Measurements from ENCODE around the gene ZBP1.

ZBP1 gene

DNA sequence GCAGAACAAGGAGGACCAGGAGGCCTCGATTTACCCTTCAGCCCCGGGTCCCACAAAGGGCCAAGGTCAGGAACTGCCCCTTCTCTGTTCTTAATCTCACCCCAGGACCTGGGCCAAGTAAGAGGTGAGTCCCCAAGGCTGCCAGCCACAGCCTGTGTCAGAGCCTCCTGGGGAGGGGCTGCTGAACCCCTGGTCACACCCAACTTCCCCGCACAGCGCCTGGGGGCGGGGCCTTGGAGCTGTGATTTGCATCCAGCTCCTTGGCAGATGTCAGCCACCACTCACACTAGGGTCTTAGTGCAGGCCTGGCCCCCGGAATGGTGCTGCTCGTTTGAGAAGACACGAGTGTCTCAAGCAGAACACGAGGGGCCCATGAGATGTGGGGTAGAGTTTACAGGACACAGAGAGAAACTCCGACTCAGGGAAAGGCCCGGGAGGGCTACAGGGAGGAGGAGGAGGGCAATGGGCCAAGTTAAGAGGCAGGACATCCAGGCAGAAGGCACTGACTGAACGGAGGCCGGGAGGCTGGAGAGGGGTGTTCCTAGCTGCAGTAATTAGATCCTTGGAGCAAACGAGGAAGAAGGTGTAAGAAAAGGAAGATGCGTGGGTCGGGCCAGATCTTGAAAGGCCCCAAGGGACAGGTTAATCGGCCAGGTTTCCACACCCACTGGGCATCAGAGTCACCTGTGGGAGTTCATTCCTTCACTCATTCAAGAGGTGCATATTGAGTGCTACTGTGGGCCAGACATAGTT, 26.9 kb downstream of the ZBP1 start:
- Histone ChIP-seq H3K36me3 (ENCODE audit: control insufficient read depth in 4 of 4, insufficient read depth in 4 of 4, low read length in 3 of 4) (no peaks in the 10 kb centered on the region), H3K27ac (ENCODE audit: insufficient read depth in 1 of 2, low read depth in 1 of 2, low read length in 2 of 2, poor library complexity in 1 of 2, severe bottlenecking in 2 of 2) (no peak overlapping the region), H3K27me3 (replicated peaks in 2 of 5; ENCODE audit: control insufficient read depth in 4 of 5, insufficient read depth in 5 of 5, low read length in 4 of 5) (peaks cover 0 to 5% (median 0%) of the 10 kb centered on the region in 5 experiments), H3K9me3 (ENCODE audit: control extremely low read depth in 1 of 5, control insufficient read depth in 4 of 5, insufficient read depth in 2 of 5, low read depth in 1 of 5, low read length in 4 of 5) (peaks cover 0 to under 1% (median 0%) of the 10 kb centered on the region in 5 experiments), H3K4me3 (ENCODE audit: control insufficient read depth in 1 of 7, extremely low read depth in 1 of 7, insufficient read depth in 4 of 7, low read depth in 2 of 7, low read length in 6 of 7) (no peak overlapping the region), H3K4me1 (ENCODE audit: control extremely low read depth in 1 of 4, control insufficient read depth in 4 of 4, insufficient read depth in 4 of 4, low read length in 3 of 4) (peaks cover 0 to 4% (median 0%) of the 10 kb centered on the region in 4 experiments)
- CTCF ChIA-PET, result interaction anchor here (0.7 to 4.4 kb wide), 7 partner anchors 9 to 588 kb away, joined by 3 to 27 read pairs (median 4); no protein-coding TSS in a partner anchor
- WGBS (ENCODE audit: insufficient coverage), result 72% methylated on average over 14 of the region's 17 CpGs
- POLR2A ChIA-PET, result no interaction called here
- no peak for DNase-seq

DNA sequence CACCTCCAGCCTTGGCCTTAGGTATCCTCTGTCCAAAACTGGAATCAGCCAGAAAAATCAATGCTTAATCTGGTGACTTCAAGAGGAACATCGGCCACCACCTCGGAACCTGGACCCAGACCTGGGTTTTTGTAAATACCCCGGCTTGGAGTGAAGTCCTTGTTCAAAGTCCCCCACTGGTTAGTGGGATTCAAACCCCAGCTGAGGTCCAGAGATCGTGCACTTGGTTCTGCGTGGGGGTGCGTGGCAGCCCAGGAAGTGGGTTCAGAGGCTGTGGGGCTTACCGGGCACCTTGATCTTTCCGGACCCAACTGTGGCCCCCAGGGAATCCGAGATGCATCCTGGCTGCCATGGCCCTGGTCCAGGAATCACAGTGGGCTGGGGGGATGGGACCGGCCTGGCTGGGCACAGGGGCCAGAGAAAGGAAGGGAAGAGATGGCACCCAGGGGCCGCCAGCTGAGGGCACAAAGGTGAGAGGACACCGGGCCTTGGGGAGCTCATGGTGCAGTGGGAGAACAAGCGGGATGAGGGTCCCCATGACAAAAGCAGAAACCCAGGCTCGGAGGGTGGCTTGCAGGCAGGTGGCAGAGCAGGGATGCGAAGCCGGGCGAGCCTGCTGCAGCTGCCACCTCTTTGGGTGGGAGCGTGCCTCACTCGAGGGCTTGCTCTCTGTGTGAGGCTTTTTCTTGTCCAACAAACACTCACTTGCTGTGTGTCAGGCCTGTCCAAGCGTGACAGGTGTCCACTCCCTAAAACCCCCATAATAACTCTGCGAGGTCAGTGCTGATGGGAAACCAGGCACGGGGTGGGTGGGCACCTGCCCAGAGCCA, 27.7 kb downstream of the ZBP1 start:
- peaks cover 0 to 4% (median 0%) of the 10 kb centered on the region in 4 experiments for H3K4me1 ChIP-seq (ENCODE audit: control extremely low read depth in 1 of 4, control insufficient read depth in 4 of 4, insufficient read depth in 4 of 4, low read length in 3 of 4)
- H3K27me3 ChIP-seq (replicated peaks in 2 of 5; ENCODE audit: control insufficient read depth in 4 of 5, insufficient read depth in 5 of 5, low read length in 4 of 5), result peaks cover 0 to 7% (median 0%) of the 10 kb centered on the region in 5 experiments
- ChIA-PET CTCF (interaction anchor here (0.7 to 4.4 kb wide), 10 partner anchors 10 to 589 kb away, joined by 3 to 27 read pairs (median 4); no protein-coding TSS in a partner anchor), POLR2A (no interaction called here)
- H3K4me3 ChIP-seq (ENCODE audit: control insufficient read depth in 1 of 7, extremely low read depth in 1 of 7, insufficient read depth in 4 of 7, low read depth in 2 of 7, low read length in 6 of 7), result no peak overlapping the region
- DNase-seq, result no peak
- peaks cover 0 to 8% (median 6%) of the 10 kb centered on the region in 5 experiments for H3K9me3 ChIP-seq (ENCODE audit: control extremely low read depth in 1 of 5, control insufficient read depth in 4 of 5, insufficient read depth in 2 of 5, low read depth in 1 of 5, low read length in 4 of 5)
- no peaks in the 10 kb centered on the region for H3K36me3 ChIP-seq (ENCODE audit: control insufficient read depth in 4 of 4, insufficient read depth in 4 of 4, low read length in 3 of 4)
- 91% methylated on average over 21 of the region's 22 CpGs for WGBS (ENCODE audit: insufficient coverage)
- no peak overlapping the region for H3K27ac ChIP-seq (ENCODE audit: insufficient read depth in 1 of 2, low read depth in 1 of 2, low read length in 2 of 2, poor library complexity in 1 of 2, severe bottlenecking in 2 of 2)

DNA sequence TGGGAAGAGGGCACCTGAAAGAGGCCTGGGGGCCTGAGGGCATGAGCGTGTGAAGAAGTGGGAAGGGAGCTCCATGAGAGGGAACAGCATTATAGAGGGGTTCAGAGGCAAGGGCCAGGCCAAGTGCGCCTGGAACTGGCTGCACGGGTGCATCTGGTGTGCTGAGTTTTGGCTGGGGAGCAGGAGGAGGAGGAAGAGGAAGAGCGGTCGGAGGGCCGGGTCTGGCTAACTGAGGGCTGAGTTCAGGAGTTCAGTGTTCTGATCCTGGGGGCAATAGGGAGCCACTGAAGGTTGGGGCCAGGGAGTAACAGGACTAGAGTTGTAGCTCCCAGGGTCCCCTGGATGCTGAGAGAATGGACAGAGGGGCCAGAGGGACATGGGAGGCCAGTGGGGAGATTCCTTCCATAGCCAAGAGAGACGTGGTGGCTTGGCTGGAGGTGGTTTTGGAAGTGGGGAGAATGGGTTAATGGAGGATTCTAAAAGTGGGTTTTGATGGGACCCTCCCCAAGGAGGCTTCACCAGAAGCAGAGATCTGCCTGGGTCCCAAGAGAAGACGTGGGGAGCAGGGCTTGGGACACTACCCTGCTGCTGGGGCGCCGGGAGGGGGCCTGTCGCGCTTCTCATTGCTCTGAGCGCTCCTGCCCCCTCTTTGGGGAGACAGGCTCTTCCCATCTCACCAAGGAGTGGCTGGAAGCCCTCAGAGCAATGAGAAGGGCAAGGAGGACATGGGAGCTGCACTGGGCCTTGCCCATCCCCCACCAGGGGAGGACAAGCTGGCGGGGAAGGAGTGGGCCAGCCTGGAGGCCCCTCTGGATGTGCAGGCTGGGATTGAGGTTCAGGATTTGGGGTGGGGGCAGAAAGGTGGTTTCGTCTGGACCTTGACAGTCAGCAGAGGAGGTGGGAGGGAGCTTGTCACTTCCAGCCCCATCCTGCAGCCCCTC, 28.7 kb downstream of the ZBP1 start:
- H3K4me1 ChIP-seq (ENCODE audit: control extremely low read depth in 1 of 4, control insufficient read depth in 4 of 4, insufficient read depth in 4 of 4, low read length in 3 of 4), result no peaks in the 10 kb centered on the region
- ChIA-PET CTCF (interaction anchor here (0.7 to 1.8 kb wide), 8 partner anchors 9 to 496 kb away, joined by 3 to 5 read pairs (median 3); no protein-coding TSS in a partner anchor), POLR2A (no interaction called here)
- H3K9me3 ChIP-seq (ENCODE audit: control extremely low read depth in 1 of 5, control insufficient read depth in 4 of 5, insufficient read depth in 2 of 5, low read depth in 1 of 5, low read length in 4 of 5), result peaks cover 0 to 10% (median 7%) of the 10 kb centered on the region in 5 experiments
- WGBS (ENCODE audit: insufficient coverage), result 83% methylated on average over 11 of the region's 15 CpGs
- DNase-seq, result no peak
- peaks cover 0 to 10% (median 0%) of the 10 kb centered on the region in 5 experiments for H3K27me3 ChIP-seq (replicated peaks in 2 of 5; ENCODE audit: control insufficient read depth in 4 of 5, insufficient read depth in 5 of 5, low read length in 4 of 5)
- H3K4me3 ChIP-seq (ENCODE audit: control insufficient read depth in 1 of 7, extremely low read depth in 1 of 7, insufficient read depth in 4 of 7, low read depth in 2 of 7, low read length in 6 of 7), result no peak overlapping the region
- no peaks in the 10 kb centered on the region for H3K36me3 ChIP-seq (ENCODE audit: control insufficient read depth in 4 of 4, insufficient read depth in 4 of 4, low read length in 3 of 4)
- no peak overlapping the region for H3K27ac ChIP-seq (ENCODE audit: insufficient read depth in 1 of 2, low read depth in 1 of 2, low read length in 2 of 2, poor library complexity in 1 of 2, severe bottlenecking in 2 of 2)

DNA sequence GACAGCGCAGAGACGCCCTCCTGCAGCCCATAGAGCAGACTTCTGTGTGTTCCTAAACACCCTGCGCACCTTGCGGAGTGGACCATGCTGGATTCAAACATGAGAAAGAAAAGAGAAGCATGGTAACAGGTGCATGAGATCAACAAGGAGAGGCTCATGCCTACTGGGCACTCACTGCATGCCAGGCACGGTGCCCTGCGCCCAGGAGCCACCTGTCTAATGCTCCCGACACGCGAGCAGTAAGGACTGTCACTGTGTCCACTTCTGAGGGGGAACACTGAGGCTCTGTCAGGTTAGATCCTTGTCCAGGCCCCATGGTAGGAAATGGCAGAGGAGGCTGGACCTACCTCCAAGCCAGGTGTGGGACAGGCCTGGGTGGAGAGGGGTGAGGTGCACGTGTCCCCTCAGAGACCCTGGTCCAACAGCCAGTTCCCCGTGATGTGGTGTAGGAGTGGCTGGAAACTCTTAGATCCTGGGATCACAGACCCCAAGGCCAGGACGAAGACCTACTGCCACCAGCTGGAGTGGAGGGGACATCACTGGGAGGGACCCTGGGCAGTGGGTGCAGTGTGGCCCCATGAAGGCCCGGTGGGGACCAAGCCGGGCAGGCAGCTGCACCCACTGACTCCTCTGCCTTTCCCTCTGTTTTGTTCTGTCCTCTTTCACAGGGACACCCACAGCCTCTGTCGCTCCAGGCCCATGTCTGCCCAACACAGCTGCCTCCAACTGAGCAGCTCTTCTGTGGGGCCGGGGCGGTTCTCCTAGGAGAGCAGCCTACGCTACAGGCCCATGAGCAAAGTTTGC, 29.5 kb downstream of the ZBP1 start:
- CTCF ChIA-PET, result interaction anchor here (1.0 to 1.4 kb wide), 4 partner anchors 8 to 497 kb away, joined by 3 to 4 read pairs (median 3); no protein-coding TSS in a partner anchor
- DNase-seq, result no peak
- no peak overlapping the region for H3K27ac ChIP-seq (ENCODE audit: insufficient read depth in 1 of 2, low read depth in 1 of 2, low read length in 2 of 2, poor library complexity in 1 of 2, severe bottlenecking in 2 of 2)

DNA sequence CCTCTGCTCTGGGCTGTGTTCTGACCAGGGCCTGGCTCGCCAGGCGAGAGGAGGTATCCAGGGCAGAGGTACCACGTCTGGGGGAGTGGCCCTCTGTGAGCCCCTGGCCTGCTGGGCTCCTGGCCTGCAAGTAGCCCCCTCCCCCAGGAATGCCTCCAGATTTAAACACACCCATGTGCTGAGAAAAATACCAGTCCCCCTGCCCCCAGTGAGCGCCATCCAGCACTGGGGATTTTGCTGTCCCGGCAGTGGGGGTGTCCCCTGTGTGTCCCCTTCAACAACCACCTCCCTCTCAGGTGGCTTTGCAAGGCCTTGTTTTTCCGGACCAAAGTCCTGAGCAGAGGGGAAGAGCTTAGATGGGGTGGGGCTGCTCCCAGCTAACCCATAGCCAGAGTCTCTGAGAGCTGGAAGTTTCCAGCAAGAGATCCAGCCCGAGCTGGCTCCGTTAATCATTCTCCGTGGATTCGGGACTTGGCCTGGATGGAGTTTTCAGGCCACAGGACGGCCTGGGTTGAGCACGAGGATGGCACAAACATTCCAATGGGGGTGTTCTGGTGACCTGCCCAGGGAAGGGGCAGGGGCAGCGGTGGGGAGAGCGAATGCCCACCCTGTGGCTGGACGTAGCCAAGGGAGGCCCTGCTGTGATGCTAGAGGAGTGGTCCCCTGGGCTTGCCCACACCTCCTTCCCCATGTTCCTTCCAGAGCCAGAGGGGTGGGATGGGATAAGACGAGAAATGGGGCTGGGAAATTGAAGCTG, 30.3 kb downstream of the ZBP1 start:
- Histone ChIP-seq H3K36me3 (ENCODE audit: control insufficient read depth in 4 of 4, insufficient read depth in 4 of 4, low read length in 3 of 4) (no peaks in the 10 kb centered on the region), H3K4me1 (ENCODE audit: control extremely low read depth in 1 of 4, control insufficient read depth in 4 of 4, insufficient read depth in 4 of 4, low read length in 3 of 4) (no peaks in the 10 kb centered on the region), H3K9me3 (ENCODE audit: control extremely low read depth in 1 of 5, control insufficient read depth in 4 of 5, insufficient read depth in 2 of 5, low read depth in 1 of 5, low read length in 4 of 5) (peaks cover 0 to 10% (median 7%) of the 10 kb centered on the region in 5 experiments), H3K27ac (ENCODE audit: insufficient read depth in 1 of 2, low read depth in 1 of 2, low read length in 2 of 2, poor library complexity in 1 of 2, severe bottlenecking in 2 of 2) (no peak overlapping the region), H3K4me3 (ENCODE audit: control insufficient read depth in 1 of 7, extremely low read depth in 1 of 7, insufficient read depth in 4 of 7, low read depth in 2 of 7, low read length in 6 of 7) (no peak overlapping the region), H3K27me3 (replicated peaks in 2 of 5; ENCODE audit: control insufficient read depth in 4 of 5, insufficient read depth in 5 of 5, low read length in 4 of 5) (peaks cover 0 to 25% (median 3%) of the 10 kb centered on the region in 5 experiments)
- 96% methylated on average over 9 of the region's 16 CpGs for WGBS (ENCODE audit: insufficient coverage)
- ChIA-PET CTCF (interaction anchor here (1.4 kb wide), 1 partner anchor 75 kb away, joined by 3 read pairs; no protein-coding TSS in a partner anchor), POLR2A (no interaction called here)
- no peak for DNase-seq

More for the DNA sequence above, 29.5 kb downstream of the ZBP1 start:
- H3K9me3 ChIP-seq (ENCODE audit: control extremely low read depth in 1 of 5, control insufficient read depth in 4 of 5, insufficient read depth in 2 of 5, low read depth in 1 of 5, low read length in 4 of 5), result peaks cover 0 to 10% (median 7%) of the 10 kb centered on the region in 5 experiments
- H3K27me3 ChIP-seq (replicated peaks in 2 of 5; ENCODE audit: control insufficient read depth in 4 of 5, insufficient read depth in 5 of 5, low read length in 4 of 5), result peaks cover 0 to 17% (median 3%) of the 10 kb centered on the region in 5 experiments
- H3K4me1 ChIP-seq (ENCODE audit: control extremely low read depth in 1 of 4, control insufficient read depth in 4 of 4, insufficient read depth in 4 of 4, low read length in 3 of 4), result no peaks in the 10 kb centered on the region
- H3K4me3 ChIP-seq (ENCODE audit: control insufficient read depth in 1 of 7, extremely low read depth in 1 of 7, insufficient read depth in 4 of 7, low read depth in 2 of 7, low read length in 6 of 7), result no peak overlapping the region
- POLR2A ChIA-PET, result no interaction called here
- H3K36me3 ChIP-seq (ENCODE audit: control insufficient read depth in 4 of 4, insufficient read depth in 4 of 4, low read length in 3 of 4), result no peaks in the 10 kb centered on the region
- 91% methylated on average over 14 of the region's 18 CpGs for WGBS (ENCODE audit: insufficient coverage)

All from common myeloid progenitor, CD34-positive (primary cell).